Frontal cortex (tissue), 4 donors: Measurements from ENCODE around the gene ZNF212. TPM values are rescaled to one million over a fixed set of nuclear protein-coding genes. Genes with fewer than 3 reads are reported as not detected.
A peak's percentile ranks its signal among the peaks of the same experiment; 100 is the strongest.

Experiments
- DNase-seq, 2 donors: peaks; one replicate each; pipeline ENCODE4 v3.0.0; 2012; ENCODE audit warnings: low spot score in 2 of 2
- FAIRE-seq: peaks from 2 replicates; lab custom pipeline; 2012; peaks lifted over from hg19 to GRCh38; lab: Jason Lieb, UNC
- total RNA-seq: library from RNA; depleted of rRNA; stranded (reverse); fragments of >200 nt; gene quantifications from one replicate; pipeline ENCODE4 v1.2.3, GENCODE V29; 2014
- donor health status: control.
- donor health status: control.
- donor health status: control.

Gene ZNF212
- total RNA-seq, 1 donor from 2014 or later, result 6.1 TPM

- DNase-seq (no peak), FAIRE-seq (no peak)
These were observed 42.3 kb downstream of the ZNF212 start for GRCh38 chr7:149281508-149282330.

DNA sequence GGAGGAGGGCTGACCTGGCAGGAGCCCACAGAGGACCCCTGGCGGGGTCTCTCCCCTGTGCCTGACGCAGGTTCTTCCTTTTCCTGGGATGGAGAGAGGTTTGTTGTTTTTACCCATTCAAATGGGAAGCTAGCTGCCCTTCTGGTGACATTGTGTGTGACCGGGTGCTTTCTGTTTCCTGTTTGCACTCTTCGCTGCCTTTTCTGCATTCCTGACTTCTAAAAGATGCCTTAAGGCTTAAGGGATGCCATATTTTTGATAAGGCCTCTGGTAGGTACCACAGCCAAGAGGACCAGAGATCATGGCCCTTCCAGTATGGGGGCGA, 42.8 kb downstream of the ZNF212 start:
- FAIRE-seq (no peak), DNase-seq (no peak)

GRCh38 chr7:149283321-149283720, 43.9 kb downstream of the ZNF212 start:
- DNase-seq, result no peak
- no peak for FAIRE-seq

DNA sequence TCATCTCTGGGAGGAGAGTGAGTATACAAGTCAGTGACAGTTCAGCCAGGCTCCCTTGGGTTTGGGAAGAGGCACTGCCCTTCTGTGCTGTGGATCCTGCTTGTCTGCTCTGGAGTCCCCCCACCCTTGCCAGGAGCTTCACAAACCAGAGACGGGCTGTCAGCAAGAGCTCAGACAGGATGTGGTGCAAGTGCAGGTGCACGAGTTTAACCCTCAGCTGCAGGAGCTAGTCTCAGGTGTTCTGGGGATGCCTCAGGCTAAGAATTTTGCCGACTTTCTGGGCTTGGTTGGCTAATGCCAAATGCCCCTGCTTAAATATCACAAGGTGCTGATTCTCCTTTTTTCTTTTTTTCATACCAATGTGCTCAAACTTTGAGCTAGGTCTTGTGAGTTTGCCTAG, 44.9 kb downstream of the ZNF212 start:
- FAIRE-seq, result no peak

GRCh38 chr7:149284850-149285585, 45.6 kb downstream of the ZNF212 start:
- DNase-seq (peak; percentile 94 to 97), FAIRE-seq (no peak)

More for the DNA sequence above, 44.9 kb downstream of the ZNF212 start:
- DNase-seq, result no peak

DNA sequence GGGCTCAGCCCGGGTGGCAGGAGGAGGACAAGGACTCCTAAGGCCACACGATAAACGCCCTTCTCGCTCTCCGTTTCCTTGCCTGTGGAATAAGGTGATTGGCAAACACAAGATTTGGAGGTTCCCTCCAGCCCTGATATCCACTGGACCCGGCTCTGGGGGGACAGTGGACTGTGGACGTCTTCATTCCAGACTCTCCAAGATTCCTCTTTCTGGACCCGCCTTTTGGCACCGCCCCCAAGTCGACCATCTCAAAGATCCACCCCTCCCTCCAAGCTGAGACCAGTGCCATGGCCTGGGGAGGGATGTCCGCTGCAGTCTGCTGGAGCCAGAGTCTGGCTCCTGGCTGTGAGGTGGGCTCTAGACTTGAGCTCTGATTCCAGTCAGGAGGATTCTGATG, 46.2 kb downstream of the ZNF212 start:
- DNase-seq (no peak), FAIRE-seq (no peak)

DNA sequence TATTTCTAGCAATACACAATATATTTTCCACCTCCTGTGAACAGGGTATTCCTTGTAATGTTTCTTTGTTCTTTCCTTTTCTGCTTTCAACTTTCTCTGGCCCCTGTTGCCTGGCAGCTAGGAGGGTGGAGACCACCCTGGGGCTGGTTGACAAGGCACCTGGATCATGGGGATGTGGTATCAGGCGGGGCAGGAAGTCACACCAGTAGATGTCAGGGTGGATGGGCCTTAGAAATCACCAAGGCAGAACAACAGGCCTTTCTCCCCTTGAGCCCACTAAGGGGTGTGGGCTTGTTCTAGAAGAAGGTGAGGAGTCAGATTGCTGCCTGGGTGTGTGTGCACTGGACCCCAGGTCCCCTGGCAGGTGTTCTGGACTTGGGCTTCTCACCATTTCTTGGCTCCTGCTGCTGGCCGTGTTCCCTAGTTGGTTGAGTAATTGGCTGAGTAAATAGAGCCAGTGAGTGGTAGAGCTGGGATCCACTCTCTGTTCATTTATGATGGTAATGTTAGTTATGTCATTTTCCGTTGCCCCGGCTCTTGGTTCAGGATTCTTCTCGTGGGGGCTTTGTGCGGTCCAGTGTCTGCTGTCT, 47.5 kb downstream of the ZNF212 start:
- no peak for DNase-seq
- no peak for FAIRE-seq

GRCh38 chr7:149287622-149288021, 48.2 kb downstream of the ZNF212 start:
- DNase-seq (no peak), FAIRE-seq (no peak)

- FAIRE-seq (no peak), DNase-seq (no peak)
These were observed 49.8 kb downstream of the ZNF212 start for GRCh38 chr7:149289262-149289661.

DNA sequence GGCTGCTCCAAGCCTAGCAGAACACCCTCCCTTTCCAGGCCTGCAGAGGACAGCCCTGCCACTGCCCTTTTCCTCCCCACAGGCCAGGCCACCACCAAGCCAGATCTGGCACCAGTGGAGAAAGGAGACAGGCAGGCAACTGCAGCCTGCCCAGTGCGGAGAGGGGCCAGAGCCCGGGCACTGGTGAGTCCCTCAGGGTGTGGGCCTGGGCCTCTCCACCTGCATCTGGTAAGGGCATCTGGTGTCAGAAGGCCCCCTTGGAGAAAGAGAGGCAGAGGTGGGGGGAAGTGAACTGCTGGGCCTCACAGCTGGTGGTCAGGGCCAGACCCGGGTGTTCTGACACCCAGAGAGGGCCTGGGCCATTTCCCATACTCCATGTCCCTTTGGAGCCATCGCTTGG, 50.4 kb downstream of the ZNF212 start:
- DNase-seq (no peak), FAIRE-seq (no peak)

- FAIRE-seq, result no peak
These were observed 51.8 kb downstream of the ZNF212 start for GRCh38 chr7:149291036-149291780.

DNA sequence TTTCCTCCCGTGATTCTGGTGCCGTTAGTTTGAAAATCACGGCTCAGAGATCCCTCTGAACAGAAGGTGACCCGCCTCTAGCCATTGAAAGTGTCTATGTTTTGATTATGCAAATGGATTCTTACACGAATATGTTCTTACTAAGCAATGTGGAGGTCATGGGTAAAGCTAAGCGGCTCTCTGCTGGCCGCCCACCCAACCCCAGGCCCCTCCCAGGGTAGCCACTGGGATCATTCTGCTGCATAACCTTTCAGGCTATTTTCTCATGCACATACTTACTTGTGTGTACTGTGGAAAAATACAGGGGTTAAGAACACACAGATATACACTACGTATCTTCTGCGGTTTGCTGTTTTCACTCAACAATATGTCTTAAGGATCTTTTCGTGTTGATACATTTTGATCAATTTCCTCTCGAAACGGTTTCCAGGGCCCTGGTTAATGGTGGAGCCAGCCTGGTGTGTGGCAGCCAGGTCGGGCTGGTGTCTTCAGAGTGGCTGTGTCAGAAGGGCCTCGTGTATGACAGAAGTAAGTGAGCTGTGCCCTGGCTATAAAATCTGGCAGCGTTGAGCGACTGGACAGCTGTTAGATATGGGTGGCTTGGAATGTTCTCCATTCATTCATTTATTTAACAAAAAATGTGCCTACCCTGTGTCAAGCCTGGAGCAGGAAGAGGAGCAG, 52.5 kb downstream of the ZNF212 start:
- DNase-seq, result no peak
- FAIRE-seq, result no peak

More at GRCh38 chr7:149291036-149291780, 51.8 kb downstream of the ZNF212 start:
- no peak for DNase-seq

DNA sequence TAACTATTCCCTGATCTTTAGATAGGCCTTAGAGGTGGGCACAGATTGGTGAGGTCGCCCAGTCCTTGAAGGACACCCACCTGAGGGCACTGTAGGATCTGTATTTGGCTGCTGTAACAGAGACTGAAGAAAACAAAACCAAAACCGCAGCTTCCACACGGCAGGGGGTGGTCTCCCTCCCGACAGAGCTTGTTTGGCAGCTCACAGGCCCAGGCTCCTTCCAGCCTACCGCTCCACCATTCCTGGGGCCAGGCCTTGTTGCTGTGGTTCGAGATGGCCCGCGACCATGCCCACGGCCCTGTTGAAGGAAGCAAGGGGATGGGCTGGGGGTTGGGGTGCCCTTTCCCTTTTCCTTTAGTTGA, 53.0 kb downstream of the ZNF212 start:
- FAIRE-seq (no peak), DNase-seq (peak in 1 of 2 donors; percentile 9)

DNA sequence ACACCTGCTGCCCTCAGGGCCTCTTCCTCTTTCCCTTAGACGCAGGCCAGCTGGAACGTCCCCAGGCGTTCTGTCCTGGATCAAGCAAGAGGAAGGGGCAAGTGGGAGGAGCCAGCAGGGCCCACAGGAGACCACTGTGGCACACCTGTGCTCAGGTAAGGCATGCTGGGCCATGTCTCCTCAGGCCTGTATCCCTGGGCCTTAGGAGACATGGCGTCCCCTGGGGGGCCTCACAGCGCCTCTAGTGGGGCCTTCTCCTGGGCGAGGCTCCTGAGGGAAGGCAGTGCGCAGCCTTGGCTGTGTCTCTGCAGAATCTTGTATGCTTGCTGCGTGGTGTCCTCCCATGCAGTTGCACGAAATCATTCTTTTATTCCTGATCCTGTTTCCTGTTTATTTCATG, 53.9 kb downstream of the ZNF212 start:
- no peak for FAIRE-seq
- DNase-seq, result no peak

- FAIRE-seq, result no peak
These were observed 54.6 kb downstream of the ZNF212 start for GRCh38 chr7:149293946-149294633.

GRCh38 chr7:149294634-149295480, 55.4 kb downstream of the ZNF212 start:
- no peak for FAIRE-seq
- no peak for DNase-seq

More at GRCh38 chr7:149293946-149294633, 54.6 kb downstream of the ZNF212 start:
- no peak for DNase-seq

DNA sequence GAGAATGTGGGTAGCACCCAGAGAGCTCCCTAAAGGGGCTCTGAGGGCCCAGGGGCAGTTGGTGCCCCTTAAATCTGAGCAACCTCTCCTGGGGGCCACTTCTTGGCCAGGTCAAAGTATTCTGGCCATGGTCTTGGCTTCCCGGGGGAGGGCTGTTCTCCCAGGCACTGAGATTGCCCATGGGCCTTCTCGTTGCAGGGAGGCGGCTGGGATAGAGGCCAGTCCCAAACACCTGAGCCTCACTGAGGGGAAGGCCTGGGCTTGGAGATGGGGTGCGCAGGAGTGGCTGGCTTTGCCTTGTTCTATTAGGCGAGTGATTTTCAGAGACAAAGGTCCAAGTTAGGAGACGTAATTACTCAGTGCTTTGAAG, 56.0 kb downstream of the ZNF212 start:
- FAIRE-seq (no peak), DNase-seq (no peak)

DNA sequence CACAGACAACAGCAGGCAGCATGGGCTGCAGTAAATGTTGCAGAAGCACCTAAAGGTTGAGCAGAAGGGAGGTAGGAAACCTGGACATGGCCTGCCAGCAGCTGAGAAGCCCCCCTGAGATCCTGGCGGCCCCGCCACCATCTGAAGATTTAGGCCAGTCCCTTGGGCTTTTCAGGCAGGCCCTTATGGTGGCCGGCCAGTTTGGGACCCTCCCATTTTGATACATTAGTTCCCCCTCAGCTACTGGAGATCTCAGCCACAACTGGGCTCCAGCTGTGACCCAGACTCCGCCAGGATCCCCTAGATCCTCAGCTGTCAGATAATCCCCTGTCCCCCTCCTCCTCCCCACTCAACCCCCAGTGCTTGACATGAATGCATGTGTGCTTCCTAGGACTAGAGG, 56.9 kb downstream of the ZNF212 start:
- DNase-seq, result no peak

More for the DNA sequence above, 56.9 kb downstream of the ZNF212 start:
- no peak for FAIRE-seq
